HG02571 (cell line): Measurements from ENCODE around the gene CD109.
"Not testable (repeated sequence)": the region's sequence is repeated elsewhere in the genome, so short reads cannot be mapped to it uniquely, and the experiment has no call there.

Source experiments
- ATAC-seq: cut with Tn5 transposase; IDR thresholded peaks from one replicate; pipeline ENCODE4 v1.9.1; 2021; ENCODE audit warnings: mild to moderate bottlenecking, moderate library complexity; ENCODE audit not compliant: unreplicated experiment

Gene CD109

DNA sequence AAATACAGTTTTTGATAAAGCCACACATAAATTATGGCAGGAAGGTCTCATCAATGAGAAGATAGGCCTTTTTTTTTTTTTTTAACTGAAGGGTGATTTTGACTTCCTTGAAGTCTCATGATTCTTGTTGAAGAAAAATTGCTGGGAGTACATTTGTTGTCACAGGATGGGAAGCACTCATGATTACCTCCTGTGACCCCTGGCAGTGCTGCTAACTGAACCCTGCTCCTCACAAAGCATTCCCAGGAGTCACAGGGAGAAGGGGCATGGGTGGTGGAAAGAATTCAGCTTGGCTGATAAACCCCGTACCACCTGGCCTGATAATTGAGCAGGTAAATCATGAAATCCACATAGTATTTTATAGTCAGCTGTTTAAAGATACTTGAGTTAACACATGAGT is 86.9 kb downstream of the CD109 start:
- ATAC-seq, result no peak

DNA sequence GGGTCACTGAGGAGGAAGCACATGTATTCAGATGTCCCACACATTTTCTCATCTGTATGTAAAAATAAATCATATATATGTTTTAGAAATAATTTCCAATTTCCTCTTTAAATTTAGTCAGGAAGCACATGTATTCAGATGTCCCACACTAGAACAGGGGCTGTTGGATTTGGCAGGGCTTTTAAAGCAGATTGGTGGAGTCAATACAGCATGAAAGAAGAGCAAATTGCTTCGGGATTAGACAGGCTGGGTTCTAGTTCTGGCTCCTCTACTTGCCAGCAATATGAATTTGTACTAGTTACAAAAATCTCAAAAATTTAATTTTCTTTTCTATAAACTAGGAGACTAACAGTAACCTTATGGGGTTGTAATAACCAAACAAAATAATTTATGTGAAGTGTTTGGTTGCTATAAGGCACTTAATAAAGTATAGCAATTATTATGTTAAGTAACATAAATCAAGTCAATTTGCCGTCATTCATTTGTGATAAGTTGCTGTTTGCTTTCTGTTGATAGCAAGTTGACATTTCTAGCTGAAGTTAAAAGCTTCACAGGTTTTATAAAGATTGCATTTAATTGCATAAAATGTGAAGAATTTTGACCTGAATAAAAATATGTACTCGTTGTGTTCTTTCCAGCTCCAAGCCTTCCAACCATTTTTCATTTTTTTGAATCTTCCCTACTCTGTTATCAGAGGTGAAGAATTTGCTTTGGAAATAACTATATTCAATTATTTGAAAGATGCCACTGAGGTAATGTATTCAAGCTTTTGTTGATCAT is 88.9 kb downstream of the CD109 start:
- ATAC-seq, result no peak

DNA sequence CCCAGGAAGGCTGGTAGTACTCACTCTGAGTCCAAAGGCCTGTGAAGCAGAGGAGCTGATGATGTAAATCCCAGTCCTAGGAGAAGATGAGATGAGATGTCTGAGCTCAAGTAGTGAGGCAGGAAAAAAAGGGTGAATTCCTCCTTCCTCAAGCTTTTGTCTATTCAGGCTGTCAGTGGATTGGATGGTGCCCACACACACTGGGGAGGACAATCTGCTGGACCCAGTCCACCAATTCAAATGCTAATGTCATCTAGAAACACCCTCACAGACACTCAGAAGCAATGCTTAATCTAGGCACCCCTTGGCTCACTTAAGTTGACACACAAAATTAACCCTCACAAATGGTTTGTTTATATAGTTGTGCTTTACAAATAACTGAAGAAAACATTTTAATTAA is 94.6 kb downstream of the CD109 start:
- no peak for ATAC-seq

DNA sequence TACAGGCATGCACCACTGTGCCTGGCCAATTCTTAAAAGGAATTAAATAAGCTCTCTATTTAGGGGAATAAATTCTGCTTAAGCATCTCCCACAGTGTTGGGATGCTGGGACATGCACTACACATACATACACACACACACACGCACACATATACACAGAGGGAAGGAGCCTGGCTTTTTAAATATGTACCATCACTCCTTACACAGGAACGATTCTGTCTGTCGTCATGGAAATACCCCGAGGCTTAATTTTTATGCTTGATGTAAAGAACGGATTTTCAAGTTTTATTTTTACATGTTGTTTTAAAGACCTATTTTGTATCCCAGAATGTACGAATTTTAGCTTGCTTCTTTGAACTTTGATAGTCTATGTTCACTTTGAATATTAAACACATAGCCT is 95.3 kb downstream of the CD109 start:
- no peak for ATAC-seq

GRCh38 chr6:73792738-73793137 is 96.7 kb downstream of the CD109 start:
- ATAC-seq, result no peak

DNA sequence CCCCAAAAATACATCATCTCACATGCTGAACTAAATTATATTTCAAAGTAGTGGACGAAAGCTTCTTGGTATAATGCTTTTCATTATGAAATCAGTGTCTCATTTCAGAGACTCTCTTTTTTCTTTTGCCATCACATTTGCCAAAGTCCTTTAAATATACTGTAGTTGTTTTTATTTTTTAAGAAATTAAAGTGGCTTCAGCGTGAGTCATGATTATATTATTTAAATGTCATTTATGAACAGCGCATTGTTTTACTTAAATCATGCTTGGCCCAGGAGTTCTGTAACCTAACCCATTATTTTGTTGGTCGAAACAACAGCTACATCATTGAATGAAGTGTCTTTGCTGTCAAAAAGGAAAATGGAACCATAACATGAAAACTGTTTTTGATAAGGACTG is 100.9 kb downstream of the CD109 start:
- no peak for ATAC-seq

GRCh38 chr6:73797861-73798260 is 101.9 kb downstream of the CD109 start:
- no peak for ATAC-seq

- peak; percentile 79 for ATAC-seq
These were observed 102.6 kb downstream of the CD109 start for GRCh38 chr6:73798592-73798991.

GRCh38 chr6:73800997-73801396 is 105.0 kb downstream of the CD109 start:
- no peak for ATAC-seq

DNA sequence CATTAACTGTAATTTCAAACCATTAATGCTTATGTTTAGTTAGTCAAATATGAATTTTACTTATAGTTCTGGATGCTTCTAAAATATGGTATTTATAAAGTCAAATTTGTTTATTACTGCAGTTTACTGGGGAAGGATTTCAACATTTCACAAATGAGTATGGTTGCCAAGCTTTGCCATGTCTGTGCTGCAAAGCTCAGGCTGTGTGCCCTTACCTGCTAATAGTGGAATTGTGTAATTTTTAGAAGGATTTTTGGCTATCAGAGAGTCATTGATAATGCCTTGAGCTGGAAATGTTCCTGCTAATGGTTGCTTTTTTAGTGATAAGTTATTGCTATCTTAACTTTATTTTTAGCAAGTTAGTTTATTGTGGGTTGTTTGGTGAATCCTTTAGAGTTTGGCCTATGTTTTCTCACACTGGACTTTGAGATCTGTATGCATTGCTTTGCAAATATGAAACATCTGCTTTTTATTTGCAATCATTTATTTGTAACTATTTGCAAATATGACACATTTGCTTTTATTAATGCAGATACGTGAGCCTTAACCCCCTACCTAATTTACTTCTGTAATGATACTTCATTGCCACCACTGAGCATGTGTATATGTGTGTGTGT is 105.8 kb downstream of the CD109 start:
- no peak for ATAC-seq

- no peak for ATAC-seq
These were observed 106.4 kb downstream of the CD109 start for GRCh38 chr6:73802366-73802765.

DNA sequence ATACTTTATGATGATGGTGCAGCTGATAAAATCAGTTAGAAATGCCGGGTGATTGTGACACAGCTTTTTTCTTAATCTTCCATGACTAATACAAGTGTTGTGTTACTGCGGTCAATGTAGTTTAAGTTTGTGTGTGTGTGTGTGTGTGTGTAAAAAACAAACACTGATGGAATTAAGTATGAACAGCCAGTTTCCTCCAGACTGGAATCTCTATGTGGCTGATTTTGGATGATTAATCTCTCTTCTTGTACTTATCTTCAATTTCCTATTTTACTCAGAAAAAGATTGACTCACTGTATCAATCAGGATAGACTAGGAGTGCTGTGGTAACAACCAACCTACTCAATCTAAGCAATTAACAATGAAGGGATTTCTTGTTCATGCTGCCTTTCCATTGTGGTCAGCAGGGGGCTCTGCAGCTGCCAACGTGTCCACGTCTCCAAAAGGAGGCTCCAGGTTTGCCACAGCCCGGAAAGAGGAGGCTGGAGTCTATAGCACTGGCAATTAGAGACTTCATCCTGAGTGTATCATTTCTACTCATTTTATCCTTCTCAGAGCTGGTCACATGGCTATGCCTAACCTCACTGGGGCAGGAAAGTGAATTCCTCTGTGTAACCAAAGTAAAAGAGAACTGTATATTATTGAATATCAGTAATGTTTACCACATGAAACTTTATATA is 107.7 kb downstream of the CD109 start:
- no peak for ATAC-seq

DNA sequence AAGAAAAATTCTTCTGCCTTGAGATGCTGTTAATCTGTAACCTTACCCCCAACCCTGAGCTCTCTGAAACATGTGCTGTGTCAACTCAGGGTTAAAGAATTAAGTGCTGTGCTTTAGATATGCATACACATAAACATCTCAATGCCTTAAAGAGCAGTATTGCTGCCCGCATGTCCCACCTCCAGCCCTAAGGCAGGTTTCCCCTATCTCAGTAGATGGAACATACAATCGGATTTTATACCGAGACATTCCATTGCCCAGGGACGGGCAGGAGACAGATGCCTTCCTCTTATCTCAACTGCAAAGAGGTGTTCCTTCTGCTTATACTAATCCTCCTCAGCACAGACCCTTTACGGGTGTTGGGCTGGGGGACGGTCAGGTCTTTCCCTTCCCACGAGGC is 109.2 kb downstream of the CD109 start:
- not testable (repeated sequence) for ATAC-seq

DNA sequence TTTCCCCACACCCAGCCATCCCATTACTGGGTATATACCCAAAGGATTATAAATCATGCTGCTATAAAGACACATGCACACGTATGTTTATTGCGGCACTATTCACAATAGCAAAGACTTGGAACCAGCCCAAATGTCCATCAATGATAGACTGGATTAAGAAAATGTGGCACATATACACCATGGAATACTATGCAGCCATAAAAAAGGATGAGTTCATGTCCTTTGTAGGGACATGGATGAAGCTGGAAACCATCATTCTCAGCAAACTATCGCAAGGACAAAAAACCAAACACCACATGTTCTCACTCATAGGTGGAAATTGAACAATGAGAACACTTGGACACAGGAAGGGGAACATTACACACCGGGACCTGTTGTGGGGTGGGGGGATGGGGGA is 110.0 kb downstream of the CD109 start:
- not testable (repeated sequence) for ATAC-seq

GRCh38 chr6:73811706-73812105 is 115.7 kb downstream of the CD109 start:
- ATAC-seq, result no peak

GRCh38 chr6:73817253-73817652 is 121.2 kb downstream of the CD109 start:
- no peak for ATAC-seq

DNA sequence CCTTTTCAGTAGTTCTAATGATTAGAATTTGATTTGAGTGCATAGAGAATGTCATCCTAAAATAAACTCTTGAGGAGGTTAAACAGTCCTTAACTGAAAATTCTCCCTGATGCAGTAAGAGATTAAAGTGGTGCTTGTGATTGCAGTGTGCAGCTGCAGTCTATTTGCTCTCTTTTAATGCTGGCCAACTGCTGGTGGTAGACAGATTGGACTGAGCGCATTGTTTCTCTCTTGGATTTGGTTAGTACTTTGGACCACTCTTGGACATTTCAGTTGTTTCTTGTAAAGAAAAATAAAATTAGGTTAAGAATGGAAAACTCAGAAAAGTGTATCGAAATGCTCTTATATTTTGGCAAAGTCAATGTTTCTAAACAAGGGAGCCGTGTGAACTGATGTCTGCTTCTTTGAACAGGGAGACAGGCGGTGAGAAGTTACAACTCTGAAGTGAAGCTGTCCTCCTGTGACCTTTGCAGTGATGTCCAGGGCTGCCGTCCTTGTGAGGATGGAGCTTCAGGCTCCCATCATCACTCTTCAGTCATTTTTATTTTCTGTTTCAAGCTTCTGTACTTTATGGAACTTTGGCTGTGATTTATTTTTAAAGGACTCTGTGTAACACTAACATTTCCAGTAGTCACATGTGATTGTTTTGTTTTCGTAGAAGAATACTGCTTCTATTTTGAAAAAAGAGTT is 127.2 kb downstream of the CD109 start:
- ATAC-seq, result no peak

DNA sequence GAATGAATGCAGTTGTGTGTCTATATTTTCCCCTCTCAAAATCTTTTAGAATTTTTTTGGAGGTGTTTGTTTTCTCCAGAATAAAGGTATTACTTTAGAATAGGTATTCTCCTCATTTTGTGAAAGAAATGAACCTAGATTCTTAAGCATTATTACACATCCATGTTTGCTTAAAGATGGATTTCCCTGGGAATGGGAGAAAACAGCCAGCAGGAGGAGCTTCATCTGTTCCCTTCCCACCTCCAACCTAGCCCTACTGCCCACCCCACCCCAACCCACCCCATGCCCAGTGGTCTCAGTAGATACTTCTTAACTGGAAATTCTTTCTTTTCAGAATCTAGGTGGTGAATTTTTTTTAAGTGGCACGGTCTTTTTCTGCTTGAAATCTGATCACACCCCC is 127.8 kb downstream of the CD109 start:
- ATAC-seq, result no peak

DNA sequence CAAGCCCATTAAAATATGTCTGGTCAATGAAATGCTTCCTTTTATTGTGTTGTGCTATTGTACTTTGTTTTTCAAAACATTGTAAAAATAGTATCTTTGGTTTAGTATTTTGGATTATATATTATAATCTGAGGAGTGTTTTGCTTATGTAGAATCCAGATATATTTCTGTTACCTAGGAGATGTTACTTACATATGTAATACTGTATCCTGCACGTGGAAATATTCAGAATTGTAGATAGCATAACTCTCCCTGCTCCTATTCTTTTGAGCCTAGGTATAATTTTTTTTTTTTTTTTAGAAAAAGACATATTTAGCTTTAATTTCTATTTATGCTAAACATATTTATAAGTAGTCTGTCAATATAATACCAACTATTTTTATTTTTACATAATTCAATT is 130.6 kb downstream of the CD109 start:
- no peak for ATAC-seq

GRCh38 chr6:73830119-73830518 is 134.1 kb downstream of the CD109 start:
- ATAC-seq, result no peak

GRCh38 chr6:73832313-73832712 is 136.3 kb downstream of the CD109 start:
- ATAC-seq, result no peak

DNA sequence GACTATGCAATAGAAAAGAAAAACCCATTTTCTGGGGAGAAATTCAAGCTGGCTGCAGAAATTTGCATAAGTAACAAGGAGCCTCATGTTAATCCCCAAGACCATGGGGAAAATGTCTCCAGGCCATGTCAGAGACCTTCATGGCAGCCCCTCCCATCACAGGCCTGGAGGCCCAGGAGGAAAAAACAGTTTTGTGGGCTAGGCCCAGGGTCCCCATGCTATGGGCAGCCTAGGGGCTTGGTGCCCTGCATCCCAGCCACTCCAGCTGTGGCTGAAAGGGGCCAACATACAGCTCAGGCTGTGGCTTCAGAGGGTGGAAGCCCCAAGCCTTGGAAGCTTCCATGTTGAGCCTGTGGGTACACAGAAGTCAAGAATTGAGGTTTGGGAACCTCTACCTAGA is 148.7 kb downstream of the CD109 start:
- not testable (repeated sequence) for ATAC-seq
